GM21390 (cell line): ENCODE data around the gene LDB2.

ENCODE experiments used
- ATAC-seq: cut with Tn5 transposase; IDR thresholded peaks from one replicate; pipeline ENCODE4 v1.9.1; 2021; ENCODE audit not compliant: unreplicated experiment

The LDB2 gene

GRCh38 chr4:16726368-16727050, 171.9 kb downstream of the LDB2 start:
- no peak for ATAC-seq

GRCh38 chr4:16725252-16725651, 173.2 kb downstream of the LDB2 start:
- ATAC-seq = no peak

GRCh38 chr4:16722416-16722815, 176.0 kb downstream of the LDB2 start:
- no peak for ATAC-seq

GRCh38 chr4:16721613-16722291, 176.7 kb downstream of the LDB2 start:
- ATAC-seq = no peak

- ATAC-seq = no peak
Measured at GRCh38 chr4:16720761-16721160, 177.7 kb downstream of the LDB2 start.

GRCh38 chr4:16717266-16717970, 181.0 kb downstream of the LDB2 start:
- ATAC-seq = no peak

- no peak for ATAC-seq
Measured at GRCh38 chr4:16715482-16715881, 183.0 kb downstream of the LDB2 start.

GRCh38 chr4:16714191-16714590, 184.3 kb downstream of the LDB2 start:
- ATAC-seq = no peak

GRCh38 chr4:16713696-16714095, 184.7 kb downstream of the LDB2 start:
- ATAC-seq = no peak

GRCh38 chr4:16713271-16713670, 185.2 kb downstream of the LDB2 start:
- ATAC-seq = no peak

- ATAC-seq = no peak
Measured at GRCh38 chr4:16710198-16710597, 188.2 kb downstream of the LDB2 start.

- no peak for ATAC-seq
Measured at GRCh38 chr4:16707874-16708273, 190.6 kb downstream of the LDB2 start.

- no peak for ATAC-seq
Measured at GRCh38 chr4:16706251-16706650, 192.2 kb downstream of the LDB2 start.

GRCh38 chr4:16705341-16705740, 193.1 kb downstream of the LDB2 start:
- no peak for ATAC-seq

GRCh38 chr4:16704489-16704888, 194.0 kb downstream of the LDB2 start:
- no peak for ATAC-seq

GRCh38 chr4:16695896-16696295, 202.5 kb downstream of the LDB2 start:
- ATAC-seq = no peak

GRCh38 chr4:16694884-16695276, 203.6 kb downstream of the LDB2 start:
- ATAC-seq = no peak

GRCh38 chr4:16694173-16694883, 204.1 kb downstream of the LDB2 start:
- no peak for ATAC-seq

- ATAC-seq = no peak
Measured at GRCh38 chr4:16693641-16694040, 204.8 kb downstream of the LDB2 start.

- ATAC-seq = no peak
Measured at GRCh38 chr4:16692961-16693506, 205.4 kb downstream of the LDB2 start.

- ATAC-seq = no peak
Measured at GRCh38 chr4:16692524-16692923, 205.9 kb downstream of the LDB2 start.
